ENCODE data around the gene HCLS1.

GRCh38 chr3:121641127-121641526 lies 19.6 kb downstream of the HCLS1 start:
- TF ChIP-seq EZH2phosphoT487 (IDR thresholded peaks at IDR 0.05; ENCODE audit: insufficient read depth, low read depth) (no peak), EZH2 (IDR thresholded peaks at IDR 0.05; ENCODE audit: insufficient read depth, poor library complexity, severe bottlenecking) (no peak)

All from GM23248 (cell line).